KG1 (cell line): Measurements from ENCODE around the gene UCHL5.
"Not testable (repeated sequence)": the region's sequence is repeated elsewhere in the genome, so short reads cannot be mapped to it uniquely, and the experiment has no call there.

Experiments
- DNase-seq: peaks from one replicate; lab custom pipeline; 2025; lab: John Stamatoyannopoulos, UW

Gene UCHL5

GRCh38 chr1:193009501-193009900, 49.7 kb downstream of the UCHL5 start:
- DNase-seq = no peak

GRCh38 chr1:193005785-193006184, 53.4 kb downstream of the UCHL5 start:
- no peak for DNase-seq

GRCh38 chr1:192998536-192998935, 60.6 kb downstream of the UCHL5 start:
- DNase-seq = no peak

GRCh38 chr1:192994141-192994540, 65.0 kb downstream of the UCHL5 start:
- no peak for DNase-seq

GRCh38 chr1:192993426-192994085, 65.6 kb downstream of the UCHL5 start:
- no peak for DNase-seq

- DNase-seq = not testable (repeated sequence)
These were observed 72.3 kb downstream of the UCHL5 start for GRCh38 chr1:192986748-192987334.

- no peak for DNase-seq
These were observed 72.9 kb downstream of the UCHL5 start for GRCh38 chr1:192986110-192986747.

GRCh38 chr1:192984080-192984479, 75.1 kb downstream of the UCHL5 start:
- DNase-seq = no peak

- no peak for DNase-seq
These were observed 75.7 kb downstream of the UCHL5 start for GRCh38 chr1:192983349-192983980.

- no peak for DNase-seq
These were observed 78.3 kb downstream of the UCHL5 start for GRCh38 chr1:192980856-192981255.

- DNase-seq = not testable (repeated sequence)
These were observed 78.8 kb downstream of the UCHL5 start for GRCh38 chr1:192980334-192980733.

- no peak for DNase-seq
These were observed 79.6 kb downstream of the UCHL5 start for GRCh38 chr1:192979542-192979941.

- DNase-seq = no peak
These were observed 80.9 kb downstream of the UCHL5 start for GRCh38 chr1:192978195-192978710.

- DNase-seq = no peak
These were observed 82.0 kb downstream of the UCHL5 start for GRCh38 chr1:192977089-192977706.

GRCh38 chr1:192976576-192976975, 82.6 kb downstream of the UCHL5 start:
- no peak for DNase-seq

- DNase-seq = no peak
These were observed 84.5 kb downstream of the UCHL5 start for GRCh38 chr1:192974701-192975100.

- no peak for DNase-seq
These were observed 85.2 kb downstream of the UCHL5 start for GRCh38 chr1:192973988-192974387.

GRCh38 chr1:192973202-192973601, 86.0 kb downstream of the UCHL5 start:
- DNase-seq = no peak

- no peak for DNase-seq
These were observed 90.1 kb downstream of the UCHL5 start for GRCh38 chr1:192969091-192969490.

GRCh38 chr1:192968323-192968722, 90.8 kb downstream of the UCHL5 start:
- DNase-seq = no peak

GRCh38 chr1:192967901-192968300, 91.3 kb downstream of the UCHL5 start:
- DNase-seq = no peak

- DNase-seq = no peak
These were observed 91.8 kb downstream of the UCHL5 start for GRCh38 chr1:192967211-192967877.
